Parathyroid adenoma (tissue), 2 donors: ENCODE data around the gene TNS4.

ENCODE experiments used
- H2AFZ ChIP-seq: fragments of 300-600 bp; sonication (generic); one replicate; pipeline ENCODE4 v1.7.0; 2017; ENCODE audit warnings: antibody characterized with exemption, mild to moderate bottlenecking
- H3K27ac ChIP-seq: fragments of 300-600 bp; sonication (generic); one replicate; pipeline ENCODE4 v1.7.0; 2017
- H3K27me3 ChIP-seq: fragments of 300-600 bp; sonication (generic); one replicate; pipeline ENCODE4 v1.7.0; 2017; ENCODE audit warnings: low read length; ENCODE audit not compliant: control insufficient read depth, insufficient read depth
- H3K36me3 ChIP-seq: fragments of 300-600 bp; sonication (generic); one replicate; pipeline ENCODE4 v1.7.0; 2017; ENCODE audit warnings: low read length; ENCODE audit not compliant: control insufficient read depth, insufficient read depth
- H3K4me1 ChIP-seq: fragments of 300-600 bp; sonication (generic); one replicate; pipeline ENCODE4 v1.7.0; 2017; ENCODE audit warnings: control low read depth
- H3K4me2 ChIP-seq: fragments of 300-600 bp; sonication (generic); one replicate; pipeline ENCODE4 v1.7.0; 2017; ENCODE audit warnings: low read length
- H3K4me3 ChIP-seq: fragments of 300-600 bp; sonication (generic); one replicate; pipeline ENCODE4 v1.7.0; 2017; ENCODE audit warnings: low read depth, low read length
- H3K79me2 ChIP-seq: fragments of 300-600 bp; sonication (generic); one replicate; pipeline ENCODE4 v1.7.0; 2017; ENCODE audit warnings: control low read depth
- H3K9ac ChIP-seq: fragments of 300-600 bp; sonication (generic); one replicate; pipeline ENCODE4 v1.7.0; 2017; ENCODE audit warnings: mild to moderate bottlenecking
- H3K9me3 ChIP-seq: fragments of 300-600 bp; sonication (generic); one replicate; pipeline ENCODE4 v1.7.0; 2017; ENCODE audit warnings: low read length; ENCODE audit not compliant: control insufficient read depth
- CTCF ChIP-seq: fragments of 300-600 bp; sonication (generic); IDR thresholded peaks from one replicate; pipeline ENCODE4 v1.7.0; 2017; ENCODE audit warnings: antibody characterized with exemption, mild to moderate bottlenecking
- donor health status: primary hyperparathyroidism.

The TNS4 gene

GRCh38 chr17:40472733-40473452 lies 28.5 kb downstream of the TNS4 start:
- H3K79me2 ChIP-seq: no peaks in the 10 kb centered on the region
- no peak overlapping the region for H3K9ac ChIP-seq
- H2AFZ ChIP-seq: no peak overlapping the region
- H3K27ac ChIP-seq: no peak overlapping the region
- H3K36me3 ChIP-seq: no peaks in the 10 kb centered on the region
- H3K9me3 ChIP-seq: no peaks in the 10 kb centered on the region
- H3K4me2 ChIP-seq: no peak overlapping the region
- no peak for TF ChIP-seq CTCF
- H3K27me3 ChIP-seq: no peaks in the 10 kb centered on the region
- H3K4me3 ChIP-seq: no peak overlapping the region
- no peaks in the 10 kb centered on the region for H3K4me1 ChIP-seq

- H3K4me1 ChIP-seq: no peaks in the 10 kb centered on the region
- no peaks in the 10 kb centered on the region for H3K9me3 ChIP-seq
- H3K27ac ChIP-seq: no peak overlapping the region
Observed at GRCh38 chr17:40471846-40472732, 29.3 kb downstream of the TNS4 start.

GRCh38 chr17:40470932-40471828 lies 30.2 kb downstream of the TNS4 start:
- Histone ChIP-seq H2AFZ (no peak overlapping the region), H3K27ac (no peak overlapping the region), H3K4me1 (no peaks in the 10 kb centered on the region), H3K27me3 (no peaks in the 10 kb centered on the region), H3K4me2 (no peak overlapping the region), H3K9me3 (no peaks in the 10 kb centered on the region), H3K9ac (no peak overlapping the region), H3K36me3 (no peaks in the 10 kb centered on the region), H3K4me3 (no peak overlapping the region), H3K79me2 (no peaks in the 10 kb centered on the region)
- TF ChIP-seq CTCF: no peak

More at GRCh38 chr17:40471846-40472732, 29.3 kb downstream of the TNS4 start:
- H3K4me2 ChIP-seq: no peak overlapping the region
- no peaks in the 10 kb centered on the region for H3K36me3 ChIP-seq
- TF ChIP-seq CTCF: no peak
- no peak overlapping the region for H3K4me3 ChIP-seq
- no peaks in the 10 kb centered on the region for H3K27me3 ChIP-seq
- no peak overlapping the region for H3K9ac ChIP-seq
- no peak overlapping the region for H2AFZ ChIP-seq
- H3K79me2 ChIP-seq: no peaks in the 10 kb centered on the region

- Histone ChIP-seq H2AFZ (no peak overlapping the region), H3K4me1 (no peaks in the 10 kb centered on the region), H3K9ac (no peak overlapping the region), H3K4me2 (no peak overlapping the region), H3K4me3 (no peak overlapping the region), H3K36me3 (no peaks in the 10 kb centered on the region), H3K9me3 (no peaks in the 10 kb centered on the region), H3K27ac (no peak overlapping the region), H3K27me3 (no peaks in the 10 kb centered on the region), H3K79me2 (no peaks in the 10 kb centered on the region)
- no peak for TF ChIP-seq CTCF
Observed at GRCh38 chr17:40469805-40470675, 31.4 kb downstream of the TNS4 start.
